ENCODE measurements around the gene ZIC4.

ZIC4 gene

GRCh38 chr3:147404000-147404799, 2.1 kb downstream of the ZIC4 start:
- TF ChIP-seq CTCF (IDR thresholded peaks at IDR 0.05; ENCODE audit: low read depth, low read length): no peak
- no peak overlapping the region for H3K4me3 ChIP-seq (ENCODE audit: low read depth, low read length)
- peaks cover 71% of the 10 kb centered on the region for H3K27me3 ChIP-seq
- H3K9me3 ChIP-seq: no peaks in the 10 kb centered on the region; the same call in 1 of the 2 replicates
- DNase-seq: no peak
- no peaks in the 10 kb centered on the region for H3K4me1 ChIP-seq
- H3K36me3 ChIP-seq: no peaks in the 10 kb centered on the region

GRCh38 chr3:147403511-147403910, 2.8 kb downstream of the ZIC4 start:
- TF ChIP-seq CTCF (IDR thresholded peaks at IDR 0.05; ENCODE audit: low read depth, low read length): no peak
- H3K36me3 ChIP-seq: no peaks in the 10 kb centered on the region
- H3K27me3 ChIP-seq: peaks cover 69% of the 10 kb centered on the region
- H3K4me3 ChIP-seq (ENCODE audit: low read depth, low read length): no peak overlapping the region
- H3K4me1 ChIP-seq: no peaks in the 10 kb centered on the region
- H3K9me3 ChIP-seq: no peaks in the 10 kb centered on the region; the same call in 1 of the 2 replicates
- no peak for DNase-seq

DNA sequence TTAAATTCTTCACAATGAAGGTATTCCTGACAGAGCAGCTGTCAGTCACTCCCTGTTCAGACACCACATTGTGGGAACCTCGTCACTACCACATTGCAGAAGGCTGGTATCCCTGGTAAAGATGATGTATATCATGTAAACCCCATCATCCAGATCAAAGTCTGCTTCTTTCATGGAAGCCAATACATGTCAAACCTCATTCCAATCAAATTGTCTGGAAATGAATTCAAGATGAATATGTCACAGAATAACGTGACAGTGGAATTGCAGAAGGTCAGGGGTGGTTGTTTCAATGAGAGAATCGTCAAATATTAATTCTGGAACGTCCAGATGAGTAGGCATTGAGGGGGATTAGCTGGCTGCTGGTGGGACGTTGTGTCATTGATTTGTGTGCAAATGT, 4.2 kb downstream of the ZIC4 start:
- H3K27me3 ChIP-seq: peaks cover 69% of the 10 kb centered on the region
- no peak for DNase-seq
- no peak for TF ChIP-seq CTCF (IDR thresholded peaks at IDR 0.05; ENCODE audit: low read depth, low read length)
- H3K9me3 ChIP-seq: no peaks in the 10 kb centered on the region; the same call in 1 of the 2 replicates
- H3K4me3 ChIP-seq (ENCODE audit: low read depth, low read length): no peak overlapping the region
- no peaks in the 10 kb centered on the region for H3K4me1 ChIP-seq
- H3K36me3 ChIP-seq: no peaks in the 10 kb centered on the region

- TF ChIP-seq CTCF (IDR thresholded peaks at IDR 0.05; ENCODE audit: low read depth, low read length): no peak
- Histone ChIP-seq H3K36me3 (no peaks in the 10 kb centered on the region), H3K27me3 (peaks cover 69% of the 10 kb centered on the region), H3K4me1 (no peaks in the 10 kb centered on the region), H3K4me3 (ENCODE audit: low read depth, low read length) (no peak overlapping the region), H3K9me3 (no peaks in the 10 kb centered on the region; the same call in 1 of the 2 replicates)
- DNase-seq: no peak
These were observed 4.9 kb downstream of the ZIC4 start for GRCh38 chr3:147401421-147401820.

- H3K4me3 ChIP-seq (ENCODE audit: low read depth, low read length): no peak overlapping the region
- peaks cover 69% of the 10 kb centered on the region for H3K27me3 ChIP-seq
- H3K9me3 ChIP-seq: peaks cover 2% of the 10 kb centered on the region; the same call in 1 of the 2 replicates
- H3K36me3 ChIP-seq: no peaks in the 10 kb centered on the region
- H3K4me1 ChIP-seq: no peaks in the 10 kb centered on the region
- no peak for TF ChIP-seq CTCF (IDR thresholded peaks at IDR 0.05; ENCODE audit: low read depth, low read length)
- DNase-seq: no peak
These were observed 5.3 kb downstream of the ZIC4 start for GRCh38 chr3:147400999-147401398.

DNA sequence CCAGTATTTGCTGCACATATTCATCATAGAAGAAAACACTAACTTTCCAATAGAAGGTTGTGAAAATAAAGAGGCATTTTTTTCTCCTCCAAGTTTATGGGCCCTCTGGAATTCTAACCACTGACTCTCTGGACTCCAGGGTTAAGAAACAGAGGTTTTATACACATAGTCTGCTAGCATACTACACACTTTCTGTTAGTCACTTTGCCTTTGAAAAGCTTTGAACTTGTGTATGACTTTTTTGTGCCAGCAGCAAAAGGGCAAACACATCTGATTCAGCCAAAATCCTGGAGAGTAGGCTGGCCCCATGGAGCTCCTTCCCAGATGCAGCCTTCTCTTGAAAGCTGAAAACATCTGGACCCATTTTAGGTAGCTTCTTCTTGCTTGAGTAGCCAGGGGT, 6.2 kb downstream of the ZIC4 start:
- no peak for TF ChIP-seq CTCF (IDR thresholded peaks at IDR 0.05; ENCODE audit: low read depth, low read length)
- no peaks in the 10 kb centered on the region for H3K4me1 ChIP-seq
- H3K36me3 ChIP-seq: no peaks in the 10 kb centered on the region
- DNase-seq: no peak
- H3K27me3 ChIP-seq: peaks cover 69% of the 10 kb centered on the region
- H3K4me3 ChIP-seq (ENCODE audit: low read depth, low read length): no peak overlapping the region
- peaks cover 3% of the 10 kb centered on the region; the same call in 1 of the 2 replicates for H3K9me3 ChIP-seq

All from BE2C (cell line).